GM18951 (cell line): ENCODE data around the gene USP54.

Experiments used
- POLR2A ChIP-seq: IDR thresholded peaks from 4 replicates; pipeline ENCODE4 v1.6.1; 2011; ENCODE audit warnings: mild to moderate bottlenecking; ENCODE audit not compliant: insufficient read length, insufficient read depth; ENCODE audit errors: extremely low read depth
- in situ Hi-C: fragments of 300-500 bp; cut with MboI; formaldehyde crosslinking; loops from one replicate; pipeline ENCODE4 v1.12.0; 2022; ENCODE audit warnings: low sequenced_read_pairs, mixed read lengths, inconsistent platforms; ENCODE audit not compliant: unreplicated experiment

Gene USP54

GRCh38 chr10:73537288-73537687 is 53.9 kb downstream of the USP54 start:
- no peak for TF ChIP-seq POLR2A
- in situ Hi-C loops, result no loop called here

DNA sequence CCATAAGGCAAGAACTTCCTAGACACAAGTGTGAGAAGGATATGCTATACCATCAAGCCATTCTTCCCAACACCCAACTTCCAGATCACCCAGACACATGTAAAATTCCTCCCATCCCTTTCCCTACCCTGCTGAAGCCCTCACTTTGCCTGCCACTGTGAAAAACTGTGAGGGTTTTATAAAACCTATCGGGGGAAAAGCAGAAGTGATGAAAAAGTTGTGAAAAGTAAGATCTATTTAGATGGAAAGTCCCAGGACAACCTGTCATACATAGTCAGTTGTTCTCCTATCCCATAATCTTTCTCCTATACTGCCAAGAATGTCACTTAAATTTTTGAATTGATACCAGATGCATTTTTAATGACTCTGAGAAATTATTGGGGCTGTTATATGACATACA is 56.3 kb downstream of the USP54 start:
- in situ Hi-C loops, result no loop called here
- TF ChIP-seq POLR2A, result no peak

DNA sequence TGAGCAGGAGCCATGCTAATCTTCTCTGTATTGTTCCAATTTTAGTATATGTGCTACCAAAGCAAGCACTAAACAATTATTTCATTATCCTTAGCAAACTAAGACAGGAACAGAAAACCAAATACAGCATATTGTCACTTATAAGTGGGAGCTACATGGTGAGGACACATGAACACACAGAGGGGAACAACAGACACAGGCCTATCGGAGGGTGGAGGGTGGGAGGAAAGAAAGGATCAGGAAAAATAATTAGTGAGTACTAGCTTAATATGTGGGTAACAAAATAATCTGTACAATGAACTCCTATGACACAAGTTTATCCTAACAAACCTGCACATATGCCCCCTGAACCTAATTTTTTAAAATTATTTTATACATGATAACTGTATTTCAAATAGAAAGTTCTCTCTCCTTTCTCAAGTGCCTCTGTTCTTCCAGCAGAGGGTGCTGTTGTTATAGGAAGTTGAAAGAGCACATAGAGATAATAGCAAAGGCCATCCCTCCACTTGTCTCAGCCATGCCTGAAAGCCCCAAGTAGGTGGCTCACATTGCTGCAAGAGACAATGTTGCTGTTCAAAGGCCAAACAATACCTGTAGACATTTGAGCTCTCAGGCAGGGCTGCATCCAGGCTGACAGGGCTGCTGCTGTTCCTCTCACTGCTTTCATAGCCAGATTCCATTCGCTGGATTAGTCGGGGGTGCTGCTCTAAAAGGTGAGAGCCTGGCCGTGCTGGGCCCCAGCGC is 61.9 kb downstream of the USP54 start:
- in situ Hi-C loops, result loop anchor here (5.0 kb wide), 1 partner anchor 113 kb away; the partner anchor contains the start of gene MYOZ1

DNA sequence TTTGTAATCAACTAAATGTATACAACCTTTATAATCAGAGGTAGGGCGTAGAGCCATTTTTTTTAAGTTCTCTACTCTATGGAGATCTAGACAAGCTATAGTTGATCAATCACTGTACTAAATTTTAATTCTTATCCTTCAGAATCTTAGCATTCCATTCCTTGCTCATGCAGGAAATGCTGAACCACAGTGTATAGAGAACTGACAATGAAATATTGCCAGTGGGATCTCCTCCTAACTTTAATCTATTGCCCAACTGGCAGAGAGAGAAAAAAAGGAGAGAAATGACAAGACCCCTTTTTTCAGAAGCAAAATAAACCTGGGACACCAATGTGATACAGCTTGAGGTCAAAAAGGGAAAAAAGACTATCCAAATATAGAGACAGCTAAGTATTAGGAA is 68.9 kb downstream of the USP54 start:
- no peak for TF ChIP-seq POLR2A
- in situ Hi-C loops, result no loop called here

More for the DNA sequence above, 61.9 kb downstream of the USP54 start:
- no peak for TF ChIP-seq POLR2A

DNA sequence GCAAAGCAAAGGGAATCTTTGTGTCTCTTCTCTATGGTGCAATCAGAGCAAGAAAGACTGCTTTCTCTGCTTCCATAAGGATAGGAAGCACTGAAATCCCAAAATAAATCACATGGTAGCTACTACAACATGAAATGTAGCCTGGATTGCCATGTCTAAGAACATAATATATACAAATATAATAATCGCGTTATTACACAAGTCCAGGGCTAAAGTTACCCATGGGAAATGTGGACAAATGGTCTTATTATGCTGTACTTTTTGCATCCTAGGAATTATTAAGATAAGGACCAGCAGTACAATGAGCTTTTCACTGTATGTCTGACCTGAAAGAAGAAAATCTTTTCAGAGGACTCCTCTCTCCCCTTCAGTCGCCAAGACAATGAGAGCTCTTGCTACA is 71.8 kb downstream of the USP54 start:
- in situ Hi-C loops, result no loop called here
- no peak for TF ChIP-seq POLR2A

GRCh38 chr10:73517166-73517888 is 73.8 kb downstream of the USP54 start:
- no peak for TF ChIP-seq POLR2A
- in situ Hi-C loops, result no loop called here

GRCh38 chr10:73512207-73512743 is 78.9 kb downstream of the USP54 start:
- no peak for TF ChIP-seq POLR2A
- in situ Hi-C loops, result no loop called here

DNA sequence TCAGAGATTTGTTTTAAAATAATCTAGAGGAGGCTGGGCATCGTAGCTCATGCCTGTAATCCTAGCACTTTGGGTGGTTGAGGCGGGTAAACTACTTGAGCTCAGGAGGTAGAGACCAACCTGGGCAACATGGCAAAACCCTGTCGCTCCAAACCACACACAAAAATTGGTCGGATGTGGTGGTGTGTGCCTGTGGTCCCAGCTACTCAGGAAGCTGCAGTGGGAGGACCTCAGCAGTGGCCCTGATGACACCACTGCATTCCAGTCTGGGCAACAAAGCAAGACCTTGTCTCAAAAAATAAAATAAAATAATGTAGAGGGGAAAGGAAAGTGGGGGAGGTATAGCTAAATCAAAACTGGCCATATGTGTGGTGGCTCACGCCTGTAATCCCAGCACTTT is 81.4 kb downstream of the USP54 start:
- in situ Hi-C loops, result no loop called here
- no peak for TF ChIP-seq POLR2A

GRCh38 chr10:73506491-73506890 is 84.7 kb downstream of the USP54 start:
- in situ Hi-C loops, result no loop called here
- no peak for TF ChIP-seq POLR2A

DNA sequence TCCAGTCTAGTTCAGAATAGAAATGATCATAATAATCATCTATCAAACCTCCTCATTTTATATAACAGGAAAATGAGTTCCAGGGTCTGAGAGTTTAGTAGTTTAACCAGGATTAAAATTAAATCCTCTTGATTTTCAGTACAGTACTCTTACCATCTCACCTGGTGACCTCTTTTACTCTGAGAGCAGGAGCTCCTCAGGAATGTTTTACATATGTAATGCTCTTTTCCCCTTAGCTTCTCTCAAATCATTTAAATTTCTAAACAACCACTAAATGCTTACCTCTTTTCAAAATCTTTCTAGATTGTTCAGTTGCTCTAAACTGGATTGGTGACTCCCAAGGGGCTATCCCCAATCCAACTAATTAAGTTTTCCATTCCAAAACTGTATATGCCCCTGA is 85.1 kb downstream of the USP54 start:
- in situ Hi-C loops, result no loop called here
- TF ChIP-seq POLR2A, result no peak

GRCh38 chr10:73503037-73503436 is 88.1 kb downstream of the USP54 start:
- no peak for TF ChIP-seq POLR2A
- in situ Hi-C loops, result no loop called here

GRCh38 chr10:73501651-73502050 is 89.5 kb downstream of the USP54 start:
- in situ Hi-C loops, result no loop called here
- TF ChIP-seq POLR2A, result no peak

- in situ Hi-C loops, result no loop called here
These were observed 93.5 kb downstream of the USP54 start for GRCh38 chr10:73497623-73498022.

More at GRCh38 chr10:73497623-73498022, 93.5 kb downstream of the USP54 start:
- no peak for TF ChIP-seq POLR2A
